GM23338 (cell line): ENCODE results near the gene FRMD3. TPM values are rescaled to one million over a fixed set of nuclear protein-coding genes. Genes with fewer than 3 reads are reported as not detected.

Source experiments
- ATAC-seq: fragments of 200-7000 bp; cut with Tn5 transposase; 3 replicates; pipeline ENCODE4 v1.9.1; 2020
- DNase-seq: peaks from one replicate; pipeline ENCODE4 v3.0.0-alpha.2; 2015; ENCODE audit warnings: low spot score
- H2AFZ ChIP-seq: fragments of 200-600 bp; sonication (generic); 2 replicates; pipeline ENCODE4 v1.8.0; 2016; ENCODE audit warnings: antibody characterized with exemption, mild to moderate bottlenecking, moderate library complexity
- H3F3A ChIP-seq: fragments of 200-600 bp; sonication (generic); replicated peaks from 2 replicates; pipeline ENCODE4 v1.8.0; 2017; ENCODE audit warnings: antibody characterized with exemption, mixed run types, low read depth
- H3K27ac ChIP-seq: fragments of 200-600 bp; sonication (generic); 2 replicates; pipeline ENCODE4 v1.6.1; 2016; ENCODE audit warnings: low read depth
- H3K27me3 ChIP-seq: fragments of 200-600 bp; sonication (generic); 2 replicates; pipeline ENCODE4 v1.8.0; 2016; ENCODE audit warnings: mild to moderate bottlenecking, mixed run types, moderate library complexity; ENCODE audit not compliant: insufficient read depth
- H3K36me3 ChIP-seq: fragments of 200-600 bp; sonication (generic); 2 replicates; pipeline ENCODE4 v1.8.0; 2016; ENCODE audit warnings: mild to moderate bottlenecking; ENCODE audit not compliant: insufficient read depth
- H3K4me1 ChIP-seq: fragments of 200-600 bp; sonication (generic); 2 replicates; pipeline ENCODE4 v1.8.0; 2016; ENCODE audit warnings: mild to moderate bottlenecking, moderate library complexity; ENCODE audit not compliant: insufficient read depth
- H3K4me2 ChIP-seq: fragments of 200-600 bp; sonication (generic); 2 replicates; pipeline ENCODE4 v1.7.1; 2017; ENCODE audit warnings: mixed run types
- H3K4me3 ChIP-seq: fragments of 200-600 bp; sonication (generic); 2 replicates; pipeline ENCODE4 v1.6.1; 2016; ENCODE audit warnings: mixed run types
- H3K79me2 ChIP-seq: fragments of 200-600 bp; sonication (generic); replicated peaks from 2 replicates; pipeline ENCODE4 v1.8.0; 2017; ENCODE audit warnings: mild to moderate bottlenecking; ENCODE audit not compliant: insufficient read depth
- H3K9me2 ChIP-seq: fragments of 200-600 bp; sonication (generic); 2 replicates; pipeline ENCODE4 v1.8.0; 2017; ENCODE audit not compliant: insufficient read depth
- H4K20me1 ChIP-seq: fragments of 200-600 bp; sonication (generic); replicated peaks from 2 replicates; pipeline ENCODE4 v1.8.0; 2017; ENCODE audit warnings: mild to moderate bottlenecking; ENCODE audit not compliant: insufficient read depth
- H3K27ac Mint-ChIP-seq: 2 replicates; pipeline ENCODE4 v1.8.0; 2020; ENCODE audit warnings: inconsistent platforms, mild to moderate bottlenecking, moderate library complexity, mixed read lengths
- H3K27me3 Mint-ChIP-seq: 3 replicates; pipeline ENCODE4 v1.8.0; 2022; ENCODE audit warnings: low read depth, mild to moderate bottlenecking, moderate library complexity, mixed read lengths, inconsistent platforms; ENCODE audit not compliant: insufficient read depth, poor library complexity
- H3K36me3 Mint-ChIP-seq: 3 replicates; pipeline ENCODE4 v1.8.0; 2021; ENCODE audit warnings: low read depth, mild to moderate bottlenecking, inconsistent platforms, moderate library complexity, mixed read lengths
- H3K4me1 Mint-ChIP-seq: 3 replicates; pipeline ENCODE4 v1.8.0; 2020; ENCODE audit warnings: mild to moderate bottlenecking, inconsistent platforms, mixed read lengths
- H3K4me3 Mint-ChIP-seq: 3 replicates; pipeline ENCODE4 v1.8.0; 2021; ENCODE audit warnings: moderate library complexity, mild to moderate bottlenecking, inconsistent platforms, mixed read lengths
- H3K9me3 Mint-ChIP-seq: 3 replicates; pipeline ENCODE4 v1.8.0; 2020; ENCODE audit warnings: moderate library complexity, mild to moderate bottlenecking, inconsistent platforms, mixed read lengths
- CREB1 ChIP-seq: fragments of 250-450 bp; sonication (Bioruptor Pico); IDR thresholded peaks from 2 replicates; pipeline ENCODE4 v1.5.0; 2020; ENCODE audit warnings: low read depth, mild to moderate bottlenecking, moderate library complexity
- EZH2phosphoT487 ChIP-seq: fragments of 200-600 bp; sonication (generic); IDR thresholded peaks from one replicate; pipeline ENCODE4 v1.8.1; 2018; ENCODE audit warnings: antibody characterized with exemption; ENCODE audit not compliant: unreplicated experiment
- NANOG ChIP-seq: IDR thresholded peaks from 2 replicates; pipeline ENCODE4 v1.6.1; 2016; ENCODE audit warnings: antibody characterized with exemption, borderline replicate concordance
- POLR2AphosphoS5 ChIP-seq: IDR thresholded peaks from 2 replicates; pipeline ENCODE4 v1.6.1; 2016; ENCODE audit warnings: antibody characterized with exemption, low read depth
- STAT1 ChIP-seq: IDR thresholded peaks from one replicate; pipeline ENCODE4 v1.6.1; 2016; ENCODE audit warnings: antibody characterized with exemption; ENCODE audit not compliant: unreplicated experiment
- ZNF331 ChIP-seq: fragments of 250-450 bp; sonication (Bioruptor Pico); IDR thresholded peaks from 2 replicates; pipeline ENCODE4 v1.5.0; 2020; ENCODE audit warnings: low read depth, mild to moderate bottlenecking, moderate library complexity
- ZNF462 ChIP-seq: fragments of 250-450 bp; sonication (Bioruptor Pico); IDR thresholded peaks from 2 replicates; pipeline ENCODE4 v1.5.0; 2020; ENCODE audit warnings: mild to moderate bottlenecking, moderate library complexity
- polyA plus RNA-seq: library from polyadenylated mRNA; unstranded; fragments of >200 nt; fragmentation: Nextera tagmentation; extraction: Ambion mirVana; gene quantifications from 2 replicates; pipeline ENCODE4 v1.2.1, GENCODE V29; 2016
- total RNA-seq: library from RNA; depleted of rRNA; stranded (reverse); fragments of >200 nt; shearing (Covaris generic); gene quantifications from 2 replicates; pipeline ENCODE4 v1.2.3, GENCODE V29; 2014
- TF ChIP-seq, protein P1 (sequence below), 2 experiments: fragments of 200-600 bp in 1 of 2; sonication (generic) in 1 of 2; conservative IDR thresholded peaks; 2 replicates each; pipeline versions ENCODE4 v1.5.1 to v1.6.1; 2016 to 2017; ENCODE audit warnings: antibody characterized with exemption in 2 of 2, low read depth in 2 of 2, mild to moderate bottlenecking in 2 of 2, moderate library complexity in 1 of 2
- TF ChIP-seq, protein P2 (sequence below): IDR thresholded peaks from 2 replicates; pipeline ENCODE4 v1.6.1; 2016; ENCODE audit warnings: antibody characterized with exemption
- TF ChIP-seq, protein P3 (sequence below): IDR thresholded peaks from one replicate; pipeline ENCODE4 v1.6.1; 2018; ENCODE audit warnings: antibody characterized with exemption; ENCODE audit not compliant: unreplicated experiment

FRMD3 gene
- total and polyA plus RNA-seq, 2 experiments from 2014 or later: 0.47 to 1.2 TPM

GRCh38 chr9:83396342-83396741 lies 141.9 kb downstream of the FRMD3 start (continued):
- TF ChIP-seq ZNF462 (CRISPR knock-in tag) (no peak), NANOG (no peak)

DNA sequence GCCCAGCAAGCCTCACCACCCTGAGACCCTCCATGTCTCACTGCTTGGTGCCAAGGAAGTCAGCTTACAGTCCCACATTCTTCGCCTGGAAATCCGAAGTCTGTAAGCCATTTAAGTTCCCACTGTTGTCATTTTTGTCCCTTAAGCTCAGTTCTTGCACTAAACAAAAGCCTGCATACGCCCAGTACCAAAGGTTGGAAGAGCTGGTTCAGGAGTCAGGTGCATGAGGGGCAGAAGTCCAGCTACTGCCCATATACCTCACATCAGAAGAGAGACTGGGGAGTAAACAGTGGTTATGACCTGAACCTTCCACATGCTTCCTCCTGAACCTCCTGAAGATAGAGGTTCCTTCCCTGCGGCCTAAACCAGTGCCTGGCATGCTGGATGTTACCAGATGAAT lies 146.0 kb downstream of the FRMD3 start:
- H3K79me2 ChIP-seq: no peaks in the 10 kb centered on the region
- ATAC-seq (no peak), DNase-seq (no peak)
- H3K27ac ChIP-seq: no peak overlapping the region
- Mint-ChIP-seq H3K27ac (no peak overlapping the region), H3K27me3 (peaks cover 4% of the 10 kb centered on the region), H3K4me1 (no peaks in the 10 kb centered on the region), H3K36me3 (no peaks in the 10 kb centered on the region), H3K4me3 (no peak overlapping the region), H3K9me3 (peaks cover 5% of the 10 kb centered on the region; the same call in 1 of the 3 replicates)
- no peak overlapping the region for H3K4me3 ChIP-seq
- H3F3A ChIP-seq: no peaks in the 10 kb centered on the region
- H3K4me2 ChIP-seq: no peak overlapping the region
- no peaks in the 10 kb centered on the region for H3K36me3 ChIP-seq
- no peak overlapping the region for H2AFZ ChIP-seq
- no peaks in the 10 kb centered on the region for H4K20me1 ChIP-seq
- no peaks in the 10 kb centered on the region for H3K9me2 ChIP-seq
- no peaks in the 10 kb centered on the region for H3K27me3 ChIP-seq
- H3K4me1 ChIP-seq: no peaks in the 10 kb centered on the region
- TF ChIP-seq STAT1 (no peak), EZH2phosphoT487 (no peak), CREB1 (CRISPR knock-in tag) (no peak), NANOG (no peak), POLR2AphosphoS5 (no peak), ZNF331 (CRISPR knock-in tag) (no peak)
- TF ChIP-seq, protein P1, sequence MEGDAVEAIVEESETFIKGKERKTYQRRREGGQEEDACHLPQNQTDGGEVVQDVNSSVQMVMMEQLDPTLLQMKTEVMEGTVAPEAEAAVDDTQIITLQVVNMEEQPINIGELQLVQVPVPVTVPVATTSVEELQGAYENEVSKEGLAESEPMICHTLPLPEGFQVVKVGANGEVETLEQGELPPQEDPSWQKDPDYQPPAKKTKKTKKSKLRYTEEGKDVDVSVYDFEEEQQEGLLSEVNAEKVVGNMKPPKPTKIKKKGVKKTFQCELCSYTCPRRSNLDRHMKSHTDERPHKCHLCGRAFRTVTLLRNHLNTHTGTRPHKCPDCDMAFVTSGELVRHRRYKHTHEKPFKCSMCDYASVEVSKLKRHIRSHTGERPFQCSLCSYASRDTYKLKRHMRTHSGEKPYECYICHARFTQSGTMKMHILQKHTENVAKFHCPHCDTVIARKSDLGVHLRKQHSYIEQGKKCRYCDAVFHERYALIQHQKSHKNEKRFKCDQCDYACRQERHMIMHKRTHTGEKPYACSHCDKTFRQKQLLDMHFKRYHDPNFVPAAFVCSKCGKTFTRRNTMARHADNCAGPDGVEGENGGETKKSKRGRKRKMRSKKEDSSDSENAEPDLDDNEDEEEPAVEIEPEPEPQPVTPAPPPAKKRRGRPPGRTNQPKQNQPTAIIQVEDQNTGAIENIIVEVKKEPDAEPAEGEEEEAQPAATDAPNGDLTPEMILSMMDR (conservative IDR thresholded peaks at IDR 0.05; ENCODE audit: low read depth in 2 of 2): no peak
- TF ChIP-seq, protein P2, sequence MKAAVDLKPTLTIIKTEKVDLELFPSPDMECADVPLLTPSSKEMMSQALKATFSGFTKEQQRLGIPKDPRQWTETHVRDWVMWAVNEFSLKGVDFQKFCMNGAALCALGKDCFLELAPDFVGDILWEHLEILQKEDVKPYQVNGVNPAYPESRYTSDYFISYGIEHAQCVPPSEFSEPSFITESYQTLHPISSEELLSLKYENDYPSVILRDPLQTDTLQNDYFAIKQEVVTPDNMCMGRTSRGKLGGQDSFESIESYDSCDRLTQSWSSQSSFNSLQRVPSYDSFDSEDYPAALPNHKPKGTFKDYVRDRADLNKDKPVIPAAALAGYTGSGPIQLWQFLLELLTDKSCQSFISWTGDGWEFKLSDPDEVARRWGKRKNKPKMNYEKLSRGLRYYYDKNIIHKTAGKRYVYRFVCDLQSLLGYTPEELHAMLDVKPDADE: no peak
- TF ChIP-seq, protein P3, sequence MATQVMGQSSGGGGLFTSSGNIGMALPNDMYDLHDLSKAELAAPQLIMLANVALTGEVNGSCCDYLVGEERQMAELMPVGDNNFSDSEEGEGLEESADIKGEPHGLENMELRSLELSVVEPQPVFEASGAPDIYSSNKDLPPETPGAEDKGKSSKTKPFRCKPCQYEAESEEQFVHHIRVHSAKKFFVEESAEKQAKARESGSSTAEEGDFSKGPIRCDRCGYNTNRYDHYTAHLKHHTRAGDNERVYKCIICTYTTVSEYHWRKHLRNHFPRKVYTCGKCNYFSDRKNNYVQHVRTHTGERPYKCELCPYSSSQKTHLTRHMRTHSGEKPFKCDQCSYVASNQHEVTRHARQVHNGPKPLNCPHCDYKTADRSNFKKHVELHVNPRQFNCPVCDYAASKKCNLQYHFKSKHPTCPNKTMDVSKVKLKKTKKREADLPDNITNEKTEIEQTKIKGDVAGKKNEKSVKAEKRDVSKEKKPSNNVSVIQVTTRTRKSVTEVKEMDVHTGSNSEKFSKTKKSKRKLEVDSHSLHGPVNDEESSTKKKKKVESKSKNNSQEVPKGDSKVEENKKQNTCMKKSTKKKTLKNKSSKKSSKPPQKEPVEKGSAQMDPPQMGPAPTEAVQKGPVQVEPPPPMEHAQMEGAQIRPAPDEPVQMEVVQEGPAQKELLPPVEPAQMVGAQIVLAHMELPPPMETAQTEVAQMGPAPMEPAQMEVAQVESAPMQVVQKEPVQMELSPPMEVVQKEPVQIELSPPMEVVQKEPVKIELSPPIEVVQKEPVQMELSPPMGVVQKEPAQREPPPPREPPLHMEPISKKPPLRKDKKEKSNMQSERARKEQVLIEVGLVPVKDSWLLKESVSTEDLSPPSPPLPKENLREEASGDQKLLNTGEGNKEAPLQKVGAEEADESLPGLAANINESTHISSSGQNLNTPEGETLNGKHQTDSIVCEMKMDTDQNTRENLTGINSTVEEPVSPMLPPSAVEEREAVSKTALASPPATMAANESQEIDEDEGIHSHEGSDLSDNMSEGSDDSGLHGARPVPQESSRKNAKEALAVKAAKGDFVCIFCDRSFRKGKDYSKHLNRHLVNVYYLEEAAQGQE: no peak
